Measurements from ENCODE around the gene EIF4E1B.

DNA sequence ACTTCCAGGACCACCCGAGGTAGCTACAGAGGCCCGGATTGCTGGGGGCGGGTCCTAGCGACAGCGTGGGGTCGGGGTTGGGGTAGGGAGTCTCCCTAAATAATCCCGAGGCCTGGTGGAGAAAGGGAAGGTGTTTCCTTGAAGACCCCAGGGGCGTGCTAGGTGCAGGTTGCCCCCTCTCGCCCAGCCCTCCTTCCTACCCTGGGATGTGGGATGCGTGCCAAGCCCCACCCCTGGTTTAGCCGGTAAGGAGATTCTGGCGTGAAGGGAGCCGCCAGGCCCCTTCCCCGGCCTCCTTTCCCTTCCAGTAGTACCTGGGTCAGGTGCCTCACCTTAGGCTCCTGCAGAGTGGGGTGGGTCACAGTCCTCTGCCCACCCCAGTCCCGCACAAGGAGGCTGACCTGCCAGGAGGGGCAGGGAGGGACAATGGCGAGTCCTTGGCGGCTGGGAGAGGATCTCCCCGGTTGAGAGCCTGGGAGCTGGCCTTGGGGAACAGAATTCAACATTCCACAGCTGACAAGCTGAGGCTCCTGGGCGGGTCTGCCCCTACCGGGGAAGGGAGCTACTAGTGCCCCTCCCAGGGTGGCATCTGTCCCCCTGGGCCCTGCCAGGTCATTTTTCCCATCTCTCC lies 17.5 kb downstream of the EIF4E1B start:
- TF ChIP-seq, protein P1, sequence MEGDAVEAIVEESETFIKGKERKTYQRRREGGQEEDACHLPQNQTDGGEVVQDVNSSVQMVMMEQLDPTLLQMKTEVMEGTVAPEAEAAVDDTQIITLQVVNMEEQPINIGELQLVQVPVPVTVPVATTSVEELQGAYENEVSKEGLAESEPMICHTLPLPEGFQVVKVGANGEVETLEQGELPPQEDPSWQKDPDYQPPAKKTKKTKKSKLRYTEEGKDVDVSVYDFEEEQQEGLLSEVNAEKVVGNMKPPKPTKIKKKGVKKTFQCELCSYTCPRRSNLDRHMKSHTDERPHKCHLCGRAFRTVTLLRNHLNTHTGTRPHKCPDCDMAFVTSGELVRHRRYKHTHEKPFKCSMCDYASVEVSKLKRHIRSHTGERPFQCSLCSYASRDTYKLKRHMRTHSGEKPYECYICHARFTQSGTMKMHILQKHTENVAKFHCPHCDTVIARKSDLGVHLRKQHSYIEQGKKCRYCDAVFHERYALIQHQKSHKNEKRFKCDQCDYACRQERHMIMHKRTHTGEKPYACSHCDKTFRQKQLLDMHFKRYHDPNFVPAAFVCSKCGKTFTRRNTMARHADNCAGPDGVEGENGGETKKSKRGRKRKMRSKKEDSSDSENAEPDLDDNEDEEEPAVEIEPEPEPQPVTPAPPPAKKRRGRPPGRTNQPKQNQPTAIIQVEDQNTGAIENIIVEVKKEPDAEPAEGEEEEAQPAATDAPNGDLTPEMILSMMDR (conservative IDR thresholded peaks at IDR 0.05; ENCODE audit: low read depth in 2 of 2): no peak
- TF ChIP-seq EZH2 (IDR thresholded peaks at IDR 0.05; ENCODE audit: low read depth, unreplicated experiment) (no peak), POLR2AphosphoS5 (IDR thresholded peaks at IDR 0.05; ENCODE audit: low read depth) (no peak), ZNF331 (CRISPR knock-in tag; IDR thresholded peaks at IDR 0.05; ENCODE audit: low read depth) (no peak), EZH2phosphoT487 (IDR thresholded peaks at IDR 0.05; ENCODE audit: unreplicated experiment) (no peak), NANOG (IDR thresholded peaks at IDR 0.05; ENCODE audit: borderline replicate concordance) (no peak), CREB1 (CRISPR knock-in tag; IDR thresholded peaks at IDR 0.05; ENCODE audit: low read depth) (no peak)
- TF ChIP-seq, protein P2, sequence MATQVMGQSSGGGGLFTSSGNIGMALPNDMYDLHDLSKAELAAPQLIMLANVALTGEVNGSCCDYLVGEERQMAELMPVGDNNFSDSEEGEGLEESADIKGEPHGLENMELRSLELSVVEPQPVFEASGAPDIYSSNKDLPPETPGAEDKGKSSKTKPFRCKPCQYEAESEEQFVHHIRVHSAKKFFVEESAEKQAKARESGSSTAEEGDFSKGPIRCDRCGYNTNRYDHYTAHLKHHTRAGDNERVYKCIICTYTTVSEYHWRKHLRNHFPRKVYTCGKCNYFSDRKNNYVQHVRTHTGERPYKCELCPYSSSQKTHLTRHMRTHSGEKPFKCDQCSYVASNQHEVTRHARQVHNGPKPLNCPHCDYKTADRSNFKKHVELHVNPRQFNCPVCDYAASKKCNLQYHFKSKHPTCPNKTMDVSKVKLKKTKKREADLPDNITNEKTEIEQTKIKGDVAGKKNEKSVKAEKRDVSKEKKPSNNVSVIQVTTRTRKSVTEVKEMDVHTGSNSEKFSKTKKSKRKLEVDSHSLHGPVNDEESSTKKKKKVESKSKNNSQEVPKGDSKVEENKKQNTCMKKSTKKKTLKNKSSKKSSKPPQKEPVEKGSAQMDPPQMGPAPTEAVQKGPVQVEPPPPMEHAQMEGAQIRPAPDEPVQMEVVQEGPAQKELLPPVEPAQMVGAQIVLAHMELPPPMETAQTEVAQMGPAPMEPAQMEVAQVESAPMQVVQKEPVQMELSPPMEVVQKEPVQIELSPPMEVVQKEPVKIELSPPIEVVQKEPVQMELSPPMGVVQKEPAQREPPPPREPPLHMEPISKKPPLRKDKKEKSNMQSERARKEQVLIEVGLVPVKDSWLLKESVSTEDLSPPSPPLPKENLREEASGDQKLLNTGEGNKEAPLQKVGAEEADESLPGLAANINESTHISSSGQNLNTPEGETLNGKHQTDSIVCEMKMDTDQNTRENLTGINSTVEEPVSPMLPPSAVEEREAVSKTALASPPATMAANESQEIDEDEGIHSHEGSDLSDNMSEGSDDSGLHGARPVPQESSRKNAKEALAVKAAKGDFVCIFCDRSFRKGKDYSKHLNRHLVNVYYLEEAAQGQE (IDR thresholded peaks at IDR 0.05; ENCODE audit: unreplicated experiment): no peak
- TF ChIP-seq, protein P3, sequence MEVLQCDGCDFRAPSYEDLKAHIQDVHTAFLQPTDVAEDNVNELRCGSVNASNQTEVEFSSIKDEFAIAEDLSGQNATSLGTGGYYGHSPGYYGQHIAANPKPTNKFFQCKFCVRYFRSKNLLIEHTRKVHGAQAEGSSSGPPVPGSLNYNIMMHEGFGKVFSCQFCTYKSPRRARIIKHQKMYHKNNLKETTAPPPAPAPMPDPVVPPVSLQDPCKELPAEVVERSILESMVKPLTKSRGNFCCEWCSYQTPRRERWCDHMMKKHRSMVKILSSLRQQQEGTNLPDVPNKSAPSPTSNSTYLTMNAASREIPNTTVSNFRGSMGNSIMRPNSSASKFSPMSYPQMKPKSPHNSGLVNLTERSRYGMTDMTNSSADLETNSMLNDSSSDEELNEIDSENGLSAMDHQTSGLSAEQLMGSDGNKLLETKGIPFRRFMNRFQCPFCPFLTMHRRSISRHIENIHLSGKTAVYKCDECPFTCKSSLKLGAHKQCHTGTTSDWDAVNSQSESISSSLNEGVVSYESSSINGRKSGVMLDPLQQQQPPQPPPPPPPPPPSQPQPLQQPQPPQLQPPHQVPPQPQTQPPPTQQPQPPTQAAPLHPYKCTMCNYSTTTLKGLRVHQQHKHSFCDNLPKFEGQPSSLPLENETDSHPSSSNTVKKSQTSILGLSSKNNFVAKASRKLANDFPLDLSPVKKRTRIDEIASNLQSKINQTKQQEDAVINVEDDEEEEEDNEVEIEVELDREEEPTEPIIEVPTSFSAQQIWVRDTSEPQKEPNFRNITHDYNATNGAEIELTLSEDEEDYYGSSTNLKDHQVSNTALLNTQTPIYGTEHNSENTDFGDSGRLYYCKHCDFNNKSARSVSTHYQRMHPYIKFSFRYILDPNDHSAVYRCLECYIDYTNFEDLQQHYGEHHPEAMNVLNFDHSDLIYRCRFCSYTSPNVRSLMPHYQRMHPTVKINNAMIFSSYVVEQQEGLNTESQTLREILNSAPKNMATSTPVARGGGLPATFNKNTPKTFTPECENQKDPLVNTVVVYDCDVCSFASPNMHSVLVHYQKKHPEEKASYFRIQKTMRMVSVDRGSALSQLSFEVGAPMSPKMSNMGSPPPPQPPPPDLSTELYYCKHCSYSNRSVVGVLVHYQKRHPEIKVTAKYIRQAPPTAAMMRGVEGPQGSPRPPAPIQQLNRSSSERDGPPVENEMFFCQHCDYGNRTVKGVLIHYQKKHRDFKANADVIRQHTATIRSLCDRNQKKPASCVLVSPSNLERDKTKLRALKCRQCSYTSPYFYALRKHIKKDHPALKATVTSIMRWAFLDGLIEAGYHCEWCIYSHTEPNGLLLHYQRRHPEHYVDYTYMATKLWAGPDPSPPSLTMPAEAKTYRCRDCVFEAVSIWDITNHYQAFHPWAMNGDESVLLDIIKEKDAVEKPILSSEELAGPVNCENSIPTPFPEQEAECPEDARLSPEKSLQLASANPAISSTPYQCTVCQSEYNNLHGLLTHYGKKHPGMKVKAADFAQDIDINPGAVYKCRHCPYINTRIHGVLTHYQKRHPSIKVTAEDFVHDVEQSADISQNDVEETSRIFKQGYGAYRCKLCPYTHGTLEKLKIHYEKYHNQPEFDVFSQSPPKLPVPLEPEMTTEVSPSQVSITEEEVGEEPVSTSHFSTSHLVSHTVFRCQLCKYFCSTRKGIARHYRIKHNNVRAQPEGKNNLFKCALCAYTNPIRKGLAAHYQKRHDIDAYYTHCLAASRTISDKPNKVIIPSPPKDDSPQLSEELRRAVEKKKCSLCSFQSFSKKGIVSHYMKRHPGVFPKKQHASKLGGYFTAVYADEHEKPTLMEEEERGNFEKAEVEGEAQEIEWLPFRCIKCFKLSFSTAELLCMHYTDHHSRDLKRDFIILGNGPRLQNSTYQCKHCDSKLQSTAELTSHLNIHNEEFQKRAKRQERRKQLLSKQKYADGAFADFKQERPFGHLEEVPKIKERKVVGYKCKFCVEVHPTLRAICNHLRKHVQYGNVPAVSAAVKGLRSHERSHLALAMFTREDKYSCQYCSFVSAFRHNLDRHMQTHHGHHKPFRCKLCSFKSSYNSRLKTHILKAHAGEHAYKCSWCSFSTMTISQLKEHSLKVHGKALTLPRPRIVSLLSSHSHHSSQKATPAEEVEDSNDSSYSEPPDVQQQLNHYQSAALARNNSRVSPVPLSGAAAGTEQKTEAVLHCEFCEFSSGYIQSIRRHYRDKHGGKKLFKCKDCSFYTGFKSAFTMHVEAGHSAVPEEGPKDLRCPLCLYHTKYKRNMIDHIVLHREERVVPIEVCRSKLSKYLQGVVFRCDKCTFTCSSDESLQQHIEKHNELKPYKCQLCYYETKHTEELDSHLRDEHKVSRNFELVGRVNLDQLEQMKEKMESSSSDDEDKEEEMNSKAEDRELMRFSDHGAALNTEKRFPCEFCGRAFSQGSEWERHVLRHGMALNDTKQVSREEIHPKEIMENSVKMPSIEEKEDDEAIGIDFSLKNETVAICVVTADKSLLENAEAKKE (CRISPR knock-in tag; IDR thresholded peaks at IDR 0.05): no peak
